ENCODE measurements around the gene AMMECR1.

AMMECR1 gene

GRCh38 chrX:110310896-110311295 is 7.0 kb downstream of the AMMECR1 start:
- no peak for DNase-seq

GRCh38 chrX:110310000-110310790 is 7.7 kb downstream of the AMMECR1 start:
- DNase-seq, result no peak

GRCh38 chrX:110308220-110308619 is 9.7 kb downstream of the AMMECR1 start:
- no peak for DNase-seq

- no peak for DNase-seq
Observed at GRCh38 chrX:110304884-110305283, 13.0 kb downstream of the AMMECR1 start.

GRCh38 chrX:110304371-110304770 is 13.5 kb downstream of the AMMECR1 start:
- no peak for DNase-seq

- DNase-seq, result no peak
Observed at GRCh38 chrX:110302975-110303374, 14.9 kb downstream of the AMMECR1 start.

GRCh38 chrX:110301194-110301593 is 16.7 kb downstream of the AMMECR1 start:
- DNase-seq, result no peak

- no peak for DNase-seq
Observed at GRCh38 chrX:110294087-110294486, 23.8 kb downstream of the AMMECR1 start.

- DNase-seq, result no peak
Observed at GRCh38 chrX:110293658-110294057, 24.2 kb downstream of the AMMECR1 start.

GRCh38 chrX:110287605-110288004 is 30.3 kb downstream of the AMMECR1 start:
- DNase-seq, result no peak

- DNase-seq, result no peak
Observed at GRCh38 chrX:110286106-110286505, 31.8 kb downstream of the AMMECR1 start.

- no peak for DNase-seq
Observed at GRCh38 chrX:110284159-110284558, 33.7 kb downstream of the AMMECR1 start.

- DNase-seq, result no peak
Observed at GRCh38 chrX:110282922-110283321, 35.0 kb downstream of the AMMECR1 start.

GRCh38 chrX:110281377-110281776 is 36.5 kb downstream of the AMMECR1 start:
- DNase-seq, result no peak

GRCh38 chrX:110280954-110281353 is 36.9 kb downstream of the AMMECR1 start:
- DNase-seq, result no peak

- DNase-seq, result no peak
Observed at GRCh38 chrX:110277609-110278008, 40.3 kb downstream of the AMMECR1 start.

- DNase-seq, result no peak
Observed at GRCh38 chrX:110276778-110277177, 41.1 kb downstream of the AMMECR1 start.

- DNase-seq, result no peak
Observed at GRCh38 chrX:110268886-110269285, 49.0 kb downstream of the AMMECR1 start.

GRCh38 chrX:110268395-110268794 is 49.5 kb downstream of the AMMECR1 start:
- no peak for DNase-seq

- no peak for DNase-seq
Observed at GRCh38 chrX:110267874-110268273, 50.0 kb downstream of the AMMECR1 start.

GRCh38 chrX:110265661-110266060 is 52.2 kb downstream of the AMMECR1 start:
- no peak for DNase-seq

GRCh38 chrX:110259117-110259516 is 58.8 kb downstream of the AMMECR1 start:
- DNase-seq, result no peak

- no peak for DNase-seq
Observed at GRCh38 chrX:110258552-110258951, 59.3 kb downstream of the AMMECR1 start.

GRCh38 chrX:110257889-110258288 is 60.0 kb downstream of the AMMECR1 start:
- DNase-seq, result no peak

GRCh38 chrX:110252711-110253110 is 65.2 kb downstream of the AMMECR1 start:
- DNase-seq, result no peak

All from SHP77 treated with DMSO at 0.1 percent for 48 hours (cell line).